HepG2 (cell line): ENCODE data around the gene ATN1. TPM values are rescaled to one million over a fixed set of nuclear protein-coding genes. Genes with fewer than 3 reads are reported as not detected.

Experiments used
- ATAC-seq: fragments of 200-7000 bp; cut with Tn5 transposase; 3 replicates; pipeline ENCODE4 v1.9.1; 2020; ENCODE audit warnings: mild to moderate bottlenecking, moderate library complexity
- BruUV-seq: library from RNA; stranded (reverse); fragments of 400-500 nt; replicated peaks from 2 replicates; lab custom pipeline; 2021; lab: Mats Ljungman, UMichigan
- CTCF ChIA-PET: fragments of 300-600 bp; formaldehyde crosslinking; extraction: SDS; loops from one replicate; lab custom pipeline; 2021; ENCODE audit warnings: low total read pairs, inconsistent platforms, low intra/inter-chr PET ratio; lab: Yijun Ruan, JAX
- POLR2A ChIA-PET: fragments of 350-600 bp; sonication (Branson Sonifier 250); formaldehyde crosslinking; loops from one replicate; lab custom pipeline; 2020; ENCODE audit warnings: antibody characterized with exemption, inconsistent platforms; lab: Yijun Ruan, JAX
- DNase-seq: peaks from one replicate; pipeline ENCODE4 v3.0.0-alpha.2; 2015; ENCODE audit warnings: low spot score
- FAIRE-seq: peaks from 3 replicates; lab custom pipeline; 2011; peaks lifted over from hg19 to GRCh38; lab: Jason Lieb, UNC
- H2AFZ ChIP-seq: one replicate; pipeline ENCODE4 v1.6.1; 2011; ENCODE audit warnings: low read length, inconsistent platforms
- H3K27ac ChIP-seq: fragments of 300-600 bp; 3 replicates; pipeline ENCODE4 v1.8.0; 2011; ENCODE audit warnings: mixed run types, mild to moderate bottlenecking, mixed read lengths, low read length, inconsistent platforms; ENCODE audit not compliant: insufficient read depth; ENCODE audit errors: extremely low read length
- H3K27me3 ChIP-seq, 2 experiments: fragments of 200-600 bp in 1 of 2; 2 replicates in 1 of 2; 3 replicates in 1 of 2; pipeline versions ENCODE4 v1.6.0 to v1.8.0; 2011; ENCODE audit warnings: low read length in 2 of 2, mild to moderate bottlenecking in 2 of 2, moderate library complexity in 2 of 2, inconsistent platforms in 1 of 2; ENCODE audit not compliant: insufficient read depth in 2 of 2, control insufficient read depth in 1 of 2
- H3K36me3 ChIP-seq, 2 experiments: fragments of 200-600 bp in 1 of 2; replicated peaks in 1 of 2; 2 replicates in 1 of 2; 3 replicates in 1 of 2; pipeline versions ENCODE4 v1.5.1 to v1.8.0; 2011; ENCODE audit warnings: low read length in 2 of 2, inconsistent platforms in 1 of 2; ENCODE audit not compliant: insufficient read depth in 2 of 2, control insufficient read depth in 1 of 2
- H3K4me1 ChIP-seq: 2 replicates; pipeline ENCODE4 v1.5.1; 2012; ENCODE audit warnings: low read length, inconsistent platforms; ENCODE audit not compliant: insufficient read depth
- H3K4me2 ChIP-seq: 2 replicates; pipeline ENCODE4 v1.6.0; 2011; ENCODE audit warnings: low read depth, low read length, inconsistent platforms
- H3K4me3 ChIP-seq, 3 experiments: fragments of 200-600 bp in 1 of 3; sonication (generic), shearing (Covaris generic) in 1 of 3; replicated peaks in 1 of 3; 2 replicates each; pipeline ENCODE4 v1.5.1; 2011 to 2016; ENCODE audit warnings: low read length in 3 of 3, inconsistent platforms in 2 of 3, low read depth in 2 of 3, mild to moderate bottlenecking in 2 of 3, control low read depth in 1 of 3, mixed read lengths in 1 of 3; ENCODE audit not compliant: insufficient read depth in 1 of 3
- H3K79me2 ChIP-seq: one replicate; pipeline ENCODE4 v1.6.1; 2011; ENCODE audit warnings: low read length, inconsistent platforms; ENCODE audit not compliant: insufficient read depth
- H3K9ac ChIP-seq: 2 replicates; pipeline ENCODE4 v1.6.0; 2011; ENCODE audit warnings: mild to moderate bottlenecking, low read depth, low read length, inconsistent platforms; ENCODE audit not compliant: insufficient read depth
- H3K9me3 ChIP-seq: 2 replicates; pipeline ENCODE4 v1.5.1; 2012; ENCODE audit warnings: mild to moderate bottlenecking, low read length
- H4K20me1 ChIP-seq: 2 replicates; pipeline ENCODE4 v1.6.0; 2011; ENCODE audit warnings: inconsistent platforms, mild to moderate bottlenecking, low read length, moderate library complexity; ENCODE audit not compliant: insufficient read depth
- CENPT ChIP-seq: sonication (generic); formaldehyde crosslinking; IDR thresholded peaks from 2 replicates; pipeline ENCODE4 v1.8.0; 2022; ENCODE audit warnings: low read depth, mild to moderate bottlenecking, moderate library complexity, missing genetic modification reagents
- HDAC2 ChIP-seq: sonication (generic); formaldehyde crosslinking; IDR thresholded peaks from 2 replicates; pipeline ENCODE4 v1.4.0; 2020; ENCODE audit warnings: missing genetic modification reagents
- HMGXB4 ChIP-seq, 2 experiments: sonication (generic) in 1 of 2; formaldehyde crosslinking in 1 of 2; IDR thresholded peaks; 2 replicates each; pipeline versions ENCODE4 v1.4.0 to v1.6.1; 2018 to 2020; ENCODE audit warnings: missing genetic modification reagents in 2 of 2, borderline replicate concordance in 1 of 2, low read depth in 1 of 2, mild to moderate bottlenecking in 1 of 2, missing biosample characterization in 1 of 2
- MEIS1 ChIP-seq: sonication (generic); formaldehyde crosslinking; IDR thresholded peaks from 2 replicates; pipeline ENCODE4 v1.9.0; 2021; ENCODE audit warnings: mild to moderate bottlenecking, missing genetic modification reagents, moderate library complexity, borderline replicate concordance
- MXD4 ChIP-seq: IDR thresholded peaks from 2 replicates; pipeline ENCODE4 v1.6.1; 2016; ENCODE audit warnings: mild to moderate bottlenecking, missing biosample characterization, missing genetic modification reagents
- NCOA2 ChIP-seq: sonication (generic); formaldehyde crosslinking; IDR thresholded peaks from 2 replicates; pipeline ENCODE4 v1.8.0; 2022; ENCODE audit warnings: inconsistent platforms
- ONECUT2 ChIP-seq: sonication (generic); formaldehyde crosslinking; IDR thresholded peaks from 2 replicates; pipeline ENCODE4 v1.4.0; 2020; ENCODE audit warnings: missing genetic modification reagents
- TBL1XR1 ChIP-seq: fragments of 150-350 bp; IDR thresholded peaks from 2 replicates; pipeline ENCODE4 v1.6.1; 2014; ENCODE audit warnings: borderline replicate concordance, low read length; ENCODE audit not compliant: partially characterized antibody
- TBP ChIP-seq: sonication (generic); formaldehyde crosslinking; IDR thresholded peaks from 2 replicates; pipeline ENCODE4 v1.5.0; 2020; ENCODE audit warnings: missing genetic modification reagents
- ZBTB39 ChIP-seq: sonication (generic); formaldehyde crosslinking; IDR thresholded peaks from 2 replicates; pipeline ENCODE4 v1.5.0; 2020; ENCODE audit warnings: missing genetic modification reagents
- ZEB1 ChIP-seq: IDR thresholded peaks from 2 replicates; pipeline ENCODE4 v1.6.1; 2012; ENCODE audit warnings: mild to moderate bottlenecking, low read depth, inconsistent platforms; ENCODE audit not compliant: insufficient replicate concordance
- ZNF3 ChIP-seq: IDR thresholded peaks from 2 replicates; pipeline ENCODE4 v1.7.0; 2017; ENCODE audit warnings: inconsistent platforms
- ZNF335 ChIP-seq: sonication (generic); formaldehyde crosslinking; IDR thresholded peaks from 2 replicates; pipeline ENCODE4 v1.4.0; 2020; ENCODE audit warnings: missing genetic modification reagents
- ZNF451 ChIP-seq: sonication (generic); formaldehyde crosslinking; IDR thresholded peaks from 2 replicates; pipeline ENCODE4 v1.5.0; 2020; ENCODE audit warnings: mild to moderate bottlenecking, missing genetic modification reagents
- ZNF496 ChIP-seq: sonication (generic); formaldehyde crosslinking; IDR thresholded peaks from 2 replicates; pipeline ENCODE4 v1.8.1; 2023; ENCODE audit warnings: mild to moderate bottlenecking, moderate library complexity, missing genetic modification reagents; ENCODE audit not compliant: insufficient replicate concordance
- ZNF556 ChIP-seq: sonication (generic); formaldehyde crosslinking; IDR thresholded peaks from 2 replicates; pipeline ENCODE4 v1.4.0; 2020; ENCODE audit warnings: mild to moderate bottlenecking, missing genetic modification reagents, borderline replicate concordance
- ZNF777 ChIP-seq: sonication (generic); formaldehyde crosslinking; IDR thresholded peaks from 2 replicates; pipeline ENCODE4 v1.4.0; 2020; ENCODE audit warnings: missing genetic modification reagents
- WGBS: methylation state at CpG from one replicate; pipeline ENCODE4 v1.1.6; 2017; ENCODE audit warnings: low lambda C conversion rate; 5-methylcytosine and 5-hydroxymethylcytosine counted together
- in situ Hi-C: cut with HindIII; loops from 2 replicates; pipeline ENCODE4 v1.10.0; 2017; ENCODE audit warnings: low pct_unique_long_range_greater_than_20kb; ENCODE audit not compliant: extremely low pct_ligation_motif_present
- intact Hi-C: fragments of 100-400 bp; cut with micrococcal nuclease; formaldehyde crosslinking; loops from one replicate; pipeline ENCODE4 v1.10.0; 2022; ENCODE audit not compliant: unreplicated experiment
- polyA plus RNA-seq, 8 experiments: library from polyadenylated mRNA; depleted of rRNA in 3 of 8; stranded (reverse) in 7 of 8; unstranded in 1 of 8; fragments of >200 nt; fragmentation: Illumina TruSeq in 4 of 8; extraction: Trizol in 4 of 8; gene quantifications; 2 replicates each; pipeline versions ENCODE4 v1.2.1 to v1.2.3, GENCODE V29; 2011 to 2016; ENCODE audit warnings: low read depth in 4 of 8, missing spikeins in 1 of 8, mixed read lengths in 1 of 8; ENCODE audit not compliant: insufficient read depth in 1 of 8
- total RNA-seq, 5 experiments: library from RNA; depleted of rRNA; stranded (reverse); fragments of >200 nt; fragmentation: Illumina TruSeq; extraction: Trizol; gene quantifications; 2 replicates each; pipeline ENCODE4 v1.2.3, GENCODE V29; 2016; ENCODE audit warnings: low read depth in 1 of 5

ATN1 gene
- total and polyA plus RNA-seq, 2 of the 13 experiments (the other 11 are each of a cell fraction or from before 2014, with no cell fraction given) = 2.1 to 8.6 TPM

- no TSS peak for BruUV-seq
These were observed 29.5 kb downstream of the ATN1 start for GRCh38 chr12:6957151-6957701.

More at GRCh38 chr12:6957151-6957701, 29.5 kb downstream of the ATN1 start:
- no peak overlapping the region for H3K4me3 ChIP-seq
- ATAC-seq (no peak), DNase-seq (no peak), FAIRE-seq (no peak)
- in situ Hi-C loops = no loop called here
- H2AFZ ChIP-seq = no peak overlapping the region
- H3K4me2 ChIP-seq = no peak overlapping the region
- 84% methylated on average over 11 of the region's 20 CpGs for WGBS
- no peak for TF ChIP-seq ZBTB39 (CRISPR knock-in tag)
- no peak for TF ChIP-seq MEIS1
- TF ChIP-seq ZNF451 (CRISPR knock-in tag) = no peak
- no peak for TF ChIP-seq ZEB1
- TF ChIP-seq TBL1XR1 = no peak
- TF ChIP-seq MXD4 (CRISPR knock-in tag) = no peak
- no peak for TF ChIP-seq NCOA2
- TF ChIP-seq ZNF777 (CRISPR knock-in tag) = no peak
- TF ChIP-seq HMGXB4 (CRISPR knock-in tag; IDR thresholded peaks at IDR 0.05; ENCODE audit: borderline replicate concordance in 1 of 2, low read depth in 1 of 2) = no peak
- TF ChIP-seq ZNF496 (CRISPR knock-in tag) = no peak
- TF ChIP-seq TBP (CRISPR knock-in tag) = no peak
- no peak for TF ChIP-seq ZNF335
- TF ChIP-seq HDAC2 = no peak
- no peak for TF ChIP-seq CENPT (CRISPR knock-in tag)
- TF ChIP-seq ONECUT2 (CRISPR knock-in tag) = no peak
- TF ChIP-seq ZNF556 = no peak
- TF ChIP-seq ZNF3 (CRISPR knock-in tag) = no peak
- no peaks in the 10 kb centered on the region; a peak in 1 of 5 replicates for H3K36me3 ChIP-seq
- peaks cover 18% of the 10 kb centered on the region for H3K4me1 ChIP-seq
- H3K27ac ChIP-seq = no peak overlapping the region
- intact Hi-C loops = no loop called here
- POLR2A ChIA-PET = interaction anchor here (1.3 to 8.0 kb wide), 2 partner anchors 12 to 13 kb away, joined by 4 to 180 read pairs; partner anchors contain the start of genes C12orf57 and RNU7-1
- H3K27me3 ChIP-seq = no peaks in the 10 kb centered on the region
- no peaks in the 10 kb centered on the region for H3K79me2 ChIP-seq
- no peaks in the 10 kb centered on the region for H3K9me3 ChIP-seq
- CTCF ChIA-PET = no interaction called here
- no peaks in the 10 kb centered on the region for H4K20me1 ChIP-seq
- no peak overlapping the region for H3K9ac ChIP-seq
